SU-DHL-6 (cell line): ENCODE data around the gene ZFHX3.

Experiments used
- H2AFZ ChIP-seq: fragments of 200-600 bp; sonication (generic); 2 replicates; pipeline ENCODE4 v1.6.1; 2014; ENCODE audit warnings: low read depth, mild to moderate bottlenecking, moderate library complexity, mixed read lengths, antibody characterized with exemption, low read length; ENCODE audit not compliant: severe bottlenecking
- H3F3A ChIP-seq: fragments of 200-600 bp; shearing (Covaris generic); 2 replicates; pipeline ENCODE4 v1.6.0; 2016; ENCODE audit warnings: antibody characterized with exemption, mild to moderate bottlenecking; ENCODE audit not compliant: insufficient read depth
- H3K27ac ChIP-seq: fragments of 200-600 bp; sonication (generic); 2 replicates; pipeline ENCODE4 v1.5.1; 2016; ENCODE audit warnings: low read depth, mild to moderate bottlenecking, low read length, moderate library complexity, mixed read lengths
- H3K27me3 ChIP-seq: fragments of 200-600 bp; sonication (generic), shearing (Covaris generic); 2 replicates; pipeline ENCODE4 v1.6.0; 2014; ENCODE audit warnings: mild to moderate bottlenecking, low read length
- H3K36me3 ChIP-seq: fragments of 200-600 bp; sonication (generic); 2 replicates; pipeline ENCODE4 v1.6.1; 2014; ENCODE audit warnings: mild to moderate bottlenecking, low read length, mixed read lengths
- H3K4me2 ChIP-seq: fragments of 300-600, 200-600 bp; shearing (Covaris generic), sonication (generic); 2 replicates; pipeline ENCODE4 v1.6.0; 2014; ENCODE audit warnings: low read length, low read depth, mild to moderate bottlenecking; ENCODE audit not compliant: poor library complexity, severe bottlenecking
- H3K4me3 ChIP-seq: fragments of 200-600 bp; sonication (generic); 2 replicates; pipeline ENCODE4 v1.5.1; 2014; ENCODE audit warnings: antibody characterized with exemption, low read length, mild to moderate bottlenecking, mixed read lengths; ENCODE audit not compliant: insufficient read depth, poor library complexity, severe bottlenecking
- H3K79me2 ChIP-seq: fragments of 200-600 bp; sonication (generic); 2 replicates; pipeline ENCODE4 v1.6.1; 2014; ENCODE audit warnings: mild to moderate bottlenecking, low read length, moderate library complexity; ENCODE audit not compliant: insufficient read depth
- H3K9ac ChIP-seq: fragments of 200-600 bp; sonication (generic); 2 replicates; pipeline ENCODE4 v1.7.0; 2014; ENCODE audit warnings: mild to moderate bottlenecking, low read length
- H3K9me2 ChIP-seq: fragments of 200-600 bp; sonication (generic); replicated peaks from 2 replicates; pipeline ENCODE4 v1.6.1; 2014; ENCODE audit warnings: low read length; ENCODE audit not compliant: insufficient read depth
- H3K9me3 ChIP-seq: fragments of 200-600 bp; sonication (generic); 2 replicates; pipeline ENCODE4 v1.6.1; 2014; ENCODE audit warnings: low read length, mixed read lengths; ENCODE audit not compliant: insufficient read depth
- H4K20me1 ChIP-seq: fragments of 200-600 bp; sonication (generic); 2 replicates; pipeline ENCODE4 v1.6.1; 2014; ENCODE audit warnings: low read depth, mild to moderate bottlenecking, antibody characterized with exemption, low read length, moderate library complexity, mixed read lengths
- CTCF ChIP-seq: fragments of 200-600 bp; sonication (generic); IDR thresholded peaks from one replicate; pipeline ENCODE4 v1.5.1; 2017; ENCODE audit warnings: antibody characterized with exemption, mild to moderate bottlenecking, low read length, moderate library complexity; ENCODE audit not compliant: insufficient read depth, poor library complexity, severe bottlenecking
- EZH2phosphoT487 ChIP-seq: fragments of 200-600 bp; sonication (generic), shearing (Covaris generic); conservative IDR thresholded peaks from 2 replicates; pipeline ENCODE4 v1.6.1; 2018; ENCODE audit warnings: mild to moderate bottlenecking, antibody characterized with exemption, low read length, moderate library complexity, mixed read lengths

The ZFHX3 gene

GRCh38 chr16:72814226-72814625 lies 233.7 kb downstream of the ZFHX3 start:
- Histone ChIP-seq H3K79me2 (no peaks in the 10 kb centered on the region), H3K4me2 (no peak overlapping the region), H4K20me1 (no peaks in the 10 kb centered on the region), H3K27me3 (no peaks in the 10 kb centered on the region), H3F3A (no peaks in the 10 kb centered on the region), H3K9me3 (no peaks in the 10 kb centered on the region), H3K4me3 (no peak overlapping the region), H3K9ac (no peak overlapping the region), H3K27ac (no peak overlapping the region), H3K9me2 (no peaks in the 10 kb centered on the region), H2AFZ (no peak overlapping the region), H3K36me3 (no peaks in the 10 kb centered on the region)
- TF ChIP-seq CTCF (no peak), EZH2phosphoT487 (no peak)

GRCh38 chr16:72812672-72813071 lies 235.3 kb downstream of the ZFHX3 start:
- Histone ChIP-seq H2AFZ (no peak overlapping the region), H3K4me3 (no peak overlapping the region), H3K36me3 (no peaks in the 10 kb centered on the region), H4K20me1 (no peaks in the 10 kb centered on the region), H3K27ac (no peak overlapping the region), H3K27me3 (no peaks in the 10 kb centered on the region), H3K9me2 (no peaks in the 10 kb centered on the region), H3K4me2 (no peak overlapping the region), H3F3A (no peaks in the 10 kb centered on the region), H3K79me2 (no peaks in the 10 kb centered on the region), H3K9me3 (no peaks in the 10 kb centered on the region), H3K9ac (no peak overlapping the region)
- TF ChIP-seq EZH2phosphoT487 (no peak), CTCF (no peak)

GRCh38 chr16:72811876-72812275 lies 236.1 kb downstream of the ZFHX3 start:
- H3K79me2 ChIP-seq: no peaks in the 10 kb centered on the region
- H3F3A ChIP-seq: no peaks in the 10 kb centered on the region
- no peaks in the 10 kb centered on the region for H3K9me2 ChIP-seq
- no peak overlapping the region for H3K4me3 ChIP-seq
- no peak overlapping the region for H3K27ac ChIP-seq
- no peaks in the 10 kb centered on the region for H4K20me1 ChIP-seq
- no peaks in the 10 kb centered on the region for H3K9me3 ChIP-seq
- no peaks in the 10 kb centered on the region for H3K36me3 ChIP-seq
- no peaks in the 10 kb centered on the region for H3K27me3 ChIP-seq
- no peak for TF ChIP-seq EZH2phosphoT487
- TF ChIP-seq CTCF: no peak
- no peak overlapping the region for H3K4me2 ChIP-seq
- H3K9ac ChIP-seq: no peak overlapping the region
- no peak overlapping the region for H2AFZ ChIP-seq
